Nephron progenitor cell (in vitro differentiated cells): ENCODE data around the gene AKAP10.
A peak's percentile ranks its signal among the peaks of the same experiment; 100 is the strongest.
"Not testable (repeated sequence)": the region's sequence is repeated elsewhere in the genome, so short reads cannot be mapped to it uniquely, and the experiment has no call there.

Source experiments
- DNase-seq: peaks from one replicate; pipeline ENCODE4 v3.0.0; 2021
- H3K27ac Mint-ChIP-seq: 2 replicates; pipeline ENCODE4 v1.8.0; 2021; ENCODE audit warnings: mild to moderate bottlenecking, moderate library complexity, mixed read lengths
- H3K27me3 Mint-ChIP-seq: 2 replicates; pipeline ENCODE4 v1.8.0; 2021; ENCODE audit warnings: mild to moderate bottlenecking, low read depth, mixed read lengths; ENCODE audit not compliant: poor library complexity
- H3K36me3 Mint-ChIP-seq: 2 replicates; pipeline ENCODE4 v1.8.0; 2021; ENCODE audit warnings: low read depth, mixed read lengths
- H3K4me1 Mint-ChIP-seq: 2 replicates; pipeline ENCODE4 v1.8.0; 2021; ENCODE audit warnings: mixed read lengths
- H3K4me3 Mint-ChIP-seq: 2 replicates; pipeline ENCODE4 v1.8.0; 2021; ENCODE audit warnings: mild to moderate bottlenecking, moderate library complexity, mixed read lengths
- H3K9me3 Mint-ChIP-seq: 2 replicates; pipeline ENCODE4 v1.8.0; 2021; ENCODE audit warnings: mild to moderate bottlenecking, moderate library complexity, mixed read lengths
- CTCF ChIP-seq: fragments of 200-600 bp; sonication (generic); IDR thresholded peaks from 2 replicates; pipeline ENCODE4 v1.5.0; 2021; ENCODE audit warnings: antibody characterized with exemption

The AKAP10 gene

GRCh38 chr17:19973156-19973555 lies 4.5 kb downstream of the AKAP10 start:
- H3K27ac Mint-ChIP-seq, result no peak overlapping the region
- peaks cover 4% of the 10 kb centered on the region for H3K27me3 Mint-ChIP-seq
- no peak overlapping the region for H3K4me3 Mint-ChIP-seq
- TF ChIP-seq CTCF, result no peak
- H3K4me1 Mint-ChIP-seq, result peaks cover 18% of the 10 kb centered on the region
- H3K36me3 Mint-ChIP-seq, result peaks cover 74% of the 10 kb centered on the region
- DNase-seq, result no peak
- peaks cover 3% of the 10 kb centered on the region for H3K9me3 Mint-ChIP-seq

GRCh38 chr17:19962954-19963353 lies 14.7 kb downstream of the AKAP10 start:
- not testable (repeated sequence) for H3K9me3 Mint-ChIP-seq, H3K27me3 Mint-ChIP-seq, H3K27ac Mint-ChIP-seq, H3K4me3 Mint-ChIP-seq, H3K4me1 Mint-ChIP-seq, DNase-seq
- H3K36me3 Mint-ChIP-seq, result peaks cover 57% of the 10 kb centered on the region

- Mint-ChIP-seq H3K4me1 (no peaks in the 10 kb centered on the region), H3K4me3 (no peak overlapping the region), H3K9me3 (peaks cover 17% of the 10 kb centered on the region), H3K27me3 (no peaks in the 10 kb centered on the region), H3K27ac (peak overlapping the region; percentile 95), H3K36me3 (peaks cover 83% of the 10 kb centered on the region)
- TF ChIP-seq CTCF, result no peak
- DNase-seq, result no peak
Observed at GRCh38 chr17:19958023-19958422, 19.6 kb downstream of the AKAP10 start.

- H3K27me3 Mint-ChIP-seq, result no peaks in the 10 kb centered on the region
- TF ChIP-seq CTCF, result no peak
- no peak for DNase-seq
- no peaks in the 10 kb centered on the region for H3K4me1 Mint-ChIP-seq
- no peak overlapping the region for H3K4me3 Mint-ChIP-seq
- peaks cover 88% of the 10 kb centered on the region for H3K36me3 Mint-ChIP-seq
- peaks cover 39% of the 10 kb centered on the region for H3K9me3 Mint-ChIP-seq
- no peak overlapping the region for H3K27ac Mint-ChIP-seq
Observed at GRCh38 chr17:19955099-19955498, 22.5 kb downstream of the AKAP10 start.

- not testable (repeated sequence) for H3K27ac Mint-ChIP-seq
Observed at GRCh38 chr17:19951411-19951810, 26.2 kb downstream of the AKAP10 start.

GRCh38 chr17:19950624-19951195 lies 26.9 kb downstream of the AKAP10 start:
- peaks cover 49% of the 10 kb centered on the region for H3K9me3 Mint-ChIP-seq

More at GRCh38 chr17:19951411-19951810, 26.2 kb downstream of the AKAP10 start:
- not testable (repeated sequence) for H3K27me3 Mint-ChIP-seq, H3K4me3 Mint-ChIP-seq, H3K4me1 Mint-ChIP-seq, DNase-seq
- Mint-ChIP-seq H3K36me3 (peaks cover 89% of the 10 kb centered on the region), H3K9me3 (peaks cover 54% of the 10 kb centered on the region)

GRCh38 chr17:19948116-19948943 lies 29.3 kb downstream of the AKAP10 start:
- Mint-ChIP-seq H3K36me3 (peaks cover 74% of the 10 kb centered on the region), H3K27ac (peak overlapping the region; percentile 98), H3K9me3 (peaks cover 40% of the 10 kb centered on the region), H3K27me3 (no peaks in the 10 kb centered on the region), H3K4me3 (no peak overlapping the region), H3K4me1 (peaks cover 10% of the 10 kb centered on the region)
- DNase-seq, result no peak
- TF ChIP-seq CTCF, result no peak

More at GRCh38 chr17:19950624-19951195, 26.9 kb downstream of the AKAP10 start:
- H3K27me3 Mint-ChIP-seq, H3K4me3 Mint-ChIP-seq, DNase-seq, H3K4me1 Mint-ChIP-seq, H3K27ac Mint-ChIP-seq: not testable (repeated sequence)
- peaks cover 82% of the 10 kb centered on the region for H3K36me3 Mint-ChIP-seq
